Measurements from ENCODE around the gene TMBIM6.

Gene TMBIM6

DNA sequence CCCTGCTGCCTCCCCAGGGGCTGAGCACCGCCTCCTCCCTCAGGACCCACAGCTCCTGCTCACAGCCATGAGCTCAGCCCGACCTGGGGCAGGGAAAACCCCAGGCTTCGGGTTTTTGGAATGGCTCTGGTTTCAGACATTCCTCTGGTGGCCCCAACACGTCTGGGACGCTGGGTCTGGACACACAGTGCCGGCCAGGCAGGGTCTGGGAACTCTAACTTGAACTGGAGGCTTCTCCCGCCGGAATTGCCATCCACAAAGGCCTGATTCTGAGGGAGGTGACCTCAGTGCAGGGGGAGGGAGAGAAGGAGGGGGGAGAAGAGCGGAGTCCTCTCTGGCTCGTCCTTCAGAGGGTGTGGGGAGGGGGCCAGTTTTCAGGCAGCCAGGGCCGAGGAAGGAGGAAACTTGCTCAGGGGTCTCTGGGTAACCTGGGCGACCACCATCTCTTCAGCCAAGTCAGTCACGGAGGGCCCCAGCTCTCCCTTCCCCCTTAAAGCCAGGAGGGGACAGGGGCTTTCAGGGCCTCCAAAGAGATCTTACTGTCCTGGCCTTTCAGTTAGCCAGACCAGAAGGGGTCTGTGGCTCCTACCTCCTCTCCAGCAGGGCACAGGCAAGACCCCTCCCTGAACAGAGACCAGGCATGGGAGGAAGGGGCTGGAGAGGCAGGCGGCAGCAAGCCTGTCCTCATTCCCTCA lies 67.5 kb downstream of the TMBIM6 start:
- in situ Hi-C loops (cut with MboI; ENCODE audit: low pct_unique_long_range_greater_than_20kb, low sequenced_read_pairs): no loop called here
- DNase-seq: no peak

DNA sequence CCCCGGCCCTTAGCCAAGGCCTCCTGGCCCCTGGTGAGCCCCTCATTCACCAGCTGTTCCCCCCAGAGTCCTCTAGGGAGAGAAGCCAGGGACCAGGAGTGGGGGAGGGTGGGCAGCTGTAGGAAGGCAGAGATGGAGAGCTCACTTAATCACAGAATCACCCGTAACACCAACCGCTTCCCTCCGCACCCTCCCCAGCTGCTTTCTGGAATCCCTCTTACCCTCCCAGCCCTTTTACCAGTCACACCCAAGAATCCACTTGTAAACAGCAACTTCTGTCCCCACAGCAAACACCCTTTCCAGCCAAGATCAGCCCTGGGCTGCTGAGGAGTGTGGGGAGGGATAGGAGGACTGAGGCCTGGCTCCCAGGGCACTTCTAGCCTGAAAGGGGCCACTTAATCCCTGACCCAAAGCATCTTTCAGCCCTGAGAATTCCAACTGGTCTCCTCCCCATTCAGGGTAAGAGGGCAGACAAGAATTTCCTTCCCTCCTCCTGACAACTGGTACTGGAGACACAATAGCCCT lies 68.1 kb downstream of the TMBIM6 start:
- in situ Hi-C loops (cut with MboI; ENCODE audit: low pct_unique_long_range_greater_than_20kb, low sequenced_read_pairs): no loop called here
- no peak for DNase-seq

DNA sequence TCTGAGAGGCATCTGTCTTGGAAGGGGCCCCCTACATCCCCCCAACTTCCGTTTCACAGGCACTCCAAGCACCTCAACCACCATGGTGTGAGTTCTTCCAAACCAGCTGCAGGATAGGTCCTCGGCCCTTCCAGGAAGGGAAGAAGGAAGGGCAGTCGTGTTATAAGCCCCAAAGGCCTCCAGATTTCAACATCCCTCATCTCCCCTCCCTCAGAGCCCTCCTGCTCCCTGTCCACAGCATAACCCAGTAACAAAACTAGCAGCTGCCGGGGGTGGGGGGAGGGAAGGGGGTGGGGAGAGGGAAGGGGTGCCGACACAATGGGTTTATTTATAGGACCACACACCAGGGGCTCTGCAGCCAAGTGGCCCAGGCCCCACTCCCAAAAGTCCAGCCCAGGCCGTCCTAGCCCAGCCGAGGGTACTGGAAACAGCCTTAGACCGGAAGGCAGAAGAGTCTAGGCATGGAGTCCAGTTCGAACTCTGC lies 68.6 kb downstream of the TMBIM6 start:
- in situ Hi-C loops (cut with MboI; ENCODE audit: low pct_unique_long_range_greater_than_20kb, low sequenced_read_pairs): no loop called here
- no peak for DNase-seq

DNA sequence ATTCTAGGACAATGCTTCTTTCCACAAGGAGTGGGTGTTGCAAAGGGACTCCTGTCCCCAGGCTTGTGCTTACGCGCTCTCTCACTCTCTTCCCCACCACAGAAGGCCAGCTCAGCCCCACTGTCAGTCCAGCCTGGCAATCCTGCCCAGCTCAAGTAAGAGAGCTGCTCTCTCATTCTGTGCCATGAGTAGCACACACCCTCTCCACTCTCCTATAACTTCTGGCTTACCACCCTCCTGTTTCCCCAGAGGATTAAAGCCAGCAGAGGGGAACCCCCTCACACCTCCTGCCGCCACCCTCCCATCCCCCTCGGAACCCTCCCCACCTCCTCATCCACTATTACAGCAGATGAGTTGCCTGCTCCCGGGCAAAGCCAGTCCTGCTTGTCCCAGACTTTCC lies 69.8 kb downstream of the TMBIM6 start:
- in situ Hi-C loops (cut with MboI; ENCODE audit: low pct_unique_long_range_greater_than_20kb, low sequenced_read_pairs): no loop called here
- DNase-seq: no peak

DNA sequence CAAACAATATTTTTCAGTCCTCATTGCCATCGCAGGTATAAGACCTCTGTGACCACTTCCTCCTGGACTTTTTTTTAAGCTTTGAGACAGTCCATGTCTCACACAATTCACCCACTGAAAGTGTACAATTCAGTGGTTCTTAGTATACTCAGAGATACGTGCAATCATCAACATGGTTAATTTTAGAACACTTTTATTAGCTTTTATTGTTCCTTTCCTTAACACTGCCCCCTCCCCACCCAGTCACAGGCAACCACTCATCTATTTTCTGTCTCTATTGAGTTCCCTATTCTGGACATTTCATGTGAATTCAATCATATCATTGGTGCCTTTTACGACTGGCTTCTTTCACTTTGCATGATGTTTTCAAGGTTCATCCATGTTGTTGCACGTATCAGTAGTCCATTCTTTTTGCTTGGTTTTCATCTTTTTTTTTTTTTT lies 70.6 kb downstream of the TMBIM6 start:
- in situ Hi-C loops (cut with MboI; ENCODE audit: low pct_unique_long_range_greater_than_20kb, low sequenced_read_pairs): no loop called here

DNA sequence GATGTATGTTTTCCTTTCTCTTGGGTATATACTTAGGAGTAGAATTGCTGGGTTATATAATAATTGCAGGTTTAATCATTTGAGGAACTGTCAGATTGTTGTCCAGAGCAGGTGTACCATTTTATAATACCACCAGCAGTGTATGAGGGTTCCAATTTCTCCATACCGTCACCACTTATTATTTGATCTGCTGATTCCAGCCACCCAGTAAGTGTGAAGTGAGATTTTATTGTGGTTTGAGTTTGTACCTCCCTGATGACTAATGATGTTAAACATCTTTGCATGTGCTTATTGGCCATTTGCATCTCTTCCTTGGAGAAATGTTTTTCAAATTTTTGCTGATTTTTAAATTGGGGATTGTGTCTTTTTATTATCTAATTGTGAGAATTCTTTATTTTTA lies 71.8 kb downstream of the TMBIM6 start:
- DNase-seq: no peak
- in situ Hi-C loops (cut with MboI; ENCODE audit: low pct_unique_long_range_greater_than_20kb, low sequenced_read_pairs): no loop called here

More for the DNA sequence above, 70.6 kb downstream of the TMBIM6 start:
- peak; percentile 56 for DNase-seq

Data from KBM-7 (cell line).